ENCODE measurements around the gene UVRAG. TPM values are rescaled to one million over a fixed set of nuclear protein-coding genes. Genes with fewer than 3 reads are reported as not detected.
A peak's percentile ranks its signal among the peaks of the same experiment; 100 is the strongest.

The UVRAG gene
- total RNA-seq, 1 experiment from 2014 or later: 31.3 TPM

- POLR2A ChIA-PET: interaction anchor here (0.6 kb wide), 2 partner anchors 182 to 195 kb away, joined by 3 to 8 read pairs; no protein-coding TSS in a partner anchor
- no peaks in the 10 kb centered on the region for H3K9me3 ChIP-seq
- DNase-seq: peak in 1 of 2 experiments; percentile 23
- peaks cover 20% of the 10 kb centered on the region for H3K4me1 ChIP-seq
- H3K27me3 Mint-ChIP-seq (ENCODE audit: insufficient read depth, unreplicated experiment): no peaks in the 10 kb centered on the region
- peak overlapping the region; percentile 14 for H3K4me3 ChIP-seq (ENCODE audit: low read depth, low read length)
- CTCF ChIA-PET: interaction anchor here (0.6 to 3.0 kb wide), 8 partner anchors 12 to 467 kb away, joined by 4 to 19 read pairs (median 6); partner anchors contain the start of gene GDPD5
- TSS peak; percentile 44 for BruUV-seq (replicated peaks)
- peaks cover 11% of the 10 kb centered on the region for H3K36me3 Mint-ChIP-seq (ENCODE audit: insufficient read depth, unreplicated experiment)
- peaks cover 43% of the 10 kb centered on the region for H3K4me1 Mint-ChIP-seq (ENCODE audit: low read depth, unreplicated experiment)
- H3K36me3 ChIP-seq (ENCODE audit: control insufficient read depth, insufficient read depth, low read length): 0 out of 2 replicates have a peak, but pooled peaks cover 2% of the 10 kb centered on the region
- H3K27ac Mint-ChIP-seq (ENCODE audit: unreplicated experiment): no peak overlapping the region
- H3K4me3 Mint-ChIP-seq (ENCODE audit: unreplicated experiment): peak overlapping the region; percentile 82
- intact Hi-C loops (cut with micrococcal nuclease; ENCODE audit: unreplicated experiment): no loop called here
- H3K9me3 Mint-ChIP-seq (ENCODE audit: unreplicated experiment): no peaks in the 10 kb centered on the region
- H3K27me3 ChIP-seq (replicated peaks; ENCODE audit: control insufficient read depth, insufficient read depth, low read length): no peaks in the 10 kb centered on the region
- no peak for TF ChIP-seq CTCF (IDR thresholded peaks at IDR 0.05; ENCODE audit: insufficient read depth in 1 of 2, low read depth in 1 of 2, low read length in 1 of 2, severe bottlenecking in 1 of 2, unreplicated experiment in 1 of 2)
These were observed 44.9 kb upstream of the UVRAG start for GRCh38 chr11:75770102-75770501.

GRCh38 chr11:75771646-75772410, 43.2 kb upstream of the UVRAG start:
- H3K36me3 ChIP-seq (ENCODE audit: control insufficient read depth, insufficient read depth, low read length): peaks cover 8% of the 10 kb centered on the region
- H3K9me3 ChIP-seq: no peaks in the 10 kb centered on the region
- H3K9me3 Mint-ChIP-seq (ENCODE audit: unreplicated experiment): no peaks in the 10 kb centered on the region
- CTCF ChIA-PET: no interaction called here
- no peak for TF ChIP-seq CTCF (IDR thresholded peaks at IDR 0.05; ENCODE audit: insufficient read depth in 1 of 2, low read depth in 1 of 2, low read length in 1 of 2, severe bottlenecking in 1 of 2, unreplicated experiment in 1 of 2)
- intact Hi-C loops (cut with micrococcal nuclease; ENCODE audit: unreplicated experiment): no loop called here
- no peak overlapping the region for H3K4me3 ChIP-seq (ENCODE audit: low read depth, low read length)
- peaks cover 18% of the 10 kb centered on the region for H3K4me1 ChIP-seq
- DNase-seq: peak in 1 of 2 experiments; percentile 30
- peaks cover 11% of the 10 kb centered on the region for H3K36me3 Mint-ChIP-seq (ENCODE audit: insufficient read depth, unreplicated experiment)
- POLR2A ChIA-PET: no interaction called here
- no TSS peak for BruUV-seq (replicated peaks)
- H3K27ac Mint-ChIP-seq (ENCODE audit: unreplicated experiment): no peak overlapping the region
- H3K4me1 Mint-ChIP-seq (ENCODE audit: low read depth, unreplicated experiment): peaks cover 39% of the 10 kb centered on the region
- H3K27me3 ChIP-seq (replicated peaks; ENCODE audit: control insufficient read depth, insufficient read depth, low read length): no peaks in the 10 kb centered on the region
- H3K27me3 Mint-ChIP-seq (ENCODE audit: insufficient read depth, unreplicated experiment): no peaks in the 10 kb centered on the region
- H3K4me3 Mint-ChIP-seq (ENCODE audit: unreplicated experiment): no peak overlapping the region

- H3K9me3 ChIP-seq: no peaks in the 10 kb centered on the region
- CTCF ChIA-PET: interaction anchor here (1.1 kb wide), 1 partner anchor 54 kb away, joined by 3 read pairs; no protein-coding TSS in a partner anchor
- peaks cover 7% of the 10 kb centered on the region; the same call in 1 of the 2 replicates for H3K4me1 ChIP-seq
- no peak overlapping the region for H3K4me3 ChIP-seq (ENCODE audit: low read depth, low read length)
- Mint-ChIP-seq H3K4me1 (ENCODE audit: low read depth, unreplicated experiment) (peaks cover 38% of the 10 kb centered on the region), H3K27me3 (ENCODE audit: insufficient read depth, unreplicated experiment) (no peaks in the 10 kb centered on the region), H3K36me3 (ENCODE audit: insufficient read depth, unreplicated experiment) (no peaks in the 10 kb centered on the region), H3K4me3 (ENCODE audit: unreplicated experiment) (no peak overlapping the region), H3K9me3 (ENCODE audit: unreplicated experiment) (no peaks in the 10 kb centered on the region), H3K27ac (ENCODE audit: unreplicated experiment) (no peak overlapping the region)
- POLR2A ChIA-PET: no interaction called here
- TF ChIP-seq CTCF (IDR thresholded peaks at IDR 0.05; ENCODE audit: insufficient read depth in 1 of 2, low read depth in 1 of 2, low read length in 1 of 2, severe bottlenecking in 1 of 2, unreplicated experiment in 1 of 2): no peak
- H3K36me3 ChIP-seq (ENCODE audit: control insufficient read depth, insufficient read depth, low read length): peaks cover 10% of the 10 kb centered on the region
- BruUV-seq (replicated peaks): no TSS peak
- intact Hi-C loops (cut with micrococcal nuclease; ENCODE audit: unreplicated experiment): no loop called here
- DNase-seq: no peak
- H3K27me3 ChIP-seq (replicated peaks; ENCODE audit: control insufficient read depth, insufficient read depth, low read length): no peaks in the 10 kb centered on the region
These were observed 41.2 kb upstream of the UVRAG start for GRCh38 chr11:75773595-75774353.

Data from Caco-2 (cell line).